ENCODE results near the gene ABI3BP. TPM values are rescaled to one million over a fixed set of nuclear protein-coding genes. Genes with fewer than 3 reads are reported as not detected.

The ABI3BP gene
- total RNA-seq, 1 experiment from 2014 or later: 23.4 TPM

GRCh38 chr3:100813828-100814227 lies 179.4 kb downstream of the ABI3BP start:
- no peaks in the 10 kb centered on the region for H3K79me2 ChIP-seq (ENCODE audit: low read length)
- H3K27me3 ChIP-seq (ENCODE audit: low read length): no peaks in the 10 kb centered on the region
- no peaks in the 10 kb centered on the region for H4K20me1 ChIP-seq (ENCODE audit: low read length)
- ChIA-PET POLR2A (ENCODE audit: unreplicated experiment) (no interaction called here), CTCF (interaction anchor here (0.6 kb wide), 1 partner anchor 382 kb away, joined by 3 read pairs; no protein-coding TSS in a partner anchor)
- DNase-seq (peak; percentile 8), ATAC-seq (no peak)
- H3F3A ChIP-seq (ENCODE audit: low read length, unreplicated experiment): no peaks in the 10 kb centered on the region
- intact Hi-C loops (cut with micrococcal nuclease): loop anchor here (10.0 kb wide), 1 partner anchor 61 kb away; no protein-coding TSS in a partner anchor
- no peaks in the 10 kb centered on the region for H3K9me3 ChIP-seq (ENCODE audit: low read length)
- TF ChIP-seq CTCF (conservative IDR thresholded peaks at IDR 0.05; ENCODE audit: low read depth, low read length) (no peak), EZH2 (IDR thresholded peaks at IDR 0.05; ENCODE audit: low read length, unreplicated experiment) (no peak), EZH2phosphoT487 (IDR thresholded peaks at IDR 0.05; ENCODE audit: borderline replicate concordance, low read length) (no peak)
- H3K9me2 ChIP-seq (replicated peaks; ENCODE audit: low read length): no peaks in the 10 kb centered on the region
- no peaks in the 10 kb centered on the region for H3K36me3 ChIP-seq (ENCODE audit: low read depth, low read length)
- no peak overlapping the region for H3K4me3 ChIP-seq (ENCODE audit: low read length)
- BruUV-seq (replicated peaks): no TSS peak
- H2AFZ ChIP-seq (ENCODE audit: low read length): no peak overlapping the region
- H3K27ac ChIP-seq (ENCODE audit: low read length): no peak overlapping the region
- no peak overlapping the region for H3K9ac ChIP-seq (ENCODE audit: low read length)
- H3K4me2 ChIP-seq (ENCODE audit: low read length): no peak overlapping the region
- peaks cover 3% of the 10 kb centered on the region; the same call in 1 of the 2 replicates for H3K4me1 ChIP-seq (ENCODE audit: insufficient read depth, low read length)

- no peak for DNase-seq
- ChIA-PET POLR2A (ENCODE audit: unreplicated experiment) (interaction anchor here (0.5 kb wide), 1 partner anchor 764 kb away, joined by 5 read pairs; no protein-coding TSS in a partner anchor), CTCF (no interaction called here)
- ATAC-seq: no peak
- Histone ChIP-seq H3K36me3 (ENCODE audit: low read depth, low read length) (no peaks in the 10 kb centered on the region), H3K4me2 (ENCODE audit: low read length) (no peak overlapping the region), H3K9me3 (ENCODE audit: low read length) (no peaks in the 10 kb centered on the region), H3K27me3 (ENCODE audit: low read length) (no peaks in the 10 kb centered on the region), H3K9me2 (replicated peaks; ENCODE audit: low read length) (no peaks in the 10 kb centered on the region), H3K4me1 (ENCODE audit: insufficient read depth, low read length) (no peaks in the 10 kb centered on the region), H3F3A (ENCODE audit: low read length, unreplicated experiment) (no peaks in the 10 kb centered on the region), H3K27ac (ENCODE audit: low read length) (no peak overlapping the region), H3K4me3 (ENCODE audit: low read length) (no peak overlapping the region), H3K9ac (ENCODE audit: low read length) (no peak overlapping the region), H4K20me1 (ENCODE audit: low read length) (no peaks in the 10 kb centered on the region), H3K79me2 (ENCODE audit: low read length) (no peaks in the 10 kb centered on the region), H2AFZ (ENCODE audit: low read length) (no peak overlapping the region)
- TF ChIP-seq EZH2 (IDR thresholded peaks at IDR 0.05; ENCODE audit: low read length, unreplicated experiment): no peak
- TF ChIP-seq EZH2phosphoT487 (IDR thresholded peaks at IDR 0.05; ENCODE audit: borderline replicate concordance, low read length): no peak
- no peak for TF ChIP-seq CTCF (conservative IDR thresholded peaks at IDR 0.05; ENCODE audit: low read depth, low read length)
- intact Hi-C loops (cut with micrococcal nuclease): loop anchor here (10.0 kb wide), 1 partner anchor 63 kb away; no protein-coding TSS in a partner anchor
- no TSS peak for BruUV-seq (replicated peaks)
Measured at GRCh38 chr3:100811779-100812507, 181.3 kb downstream of the ABI3BP start.

- H4K20me1 ChIP-seq (ENCODE audit: low read length): no peaks in the 10 kb centered on the region
- no TSS peak for BruUV-seq (replicated peaks)
- no peaks in the 10 kb centered on the region for H3F3A ChIP-seq (ENCODE audit: low read length, unreplicated experiment)
- H3K4me2 ChIP-seq (ENCODE audit: low read length): no peak overlapping the region
- DNase-seq: no peak
- H3K36me3 ChIP-seq (ENCODE audit: low read depth, low read length): no peaks in the 10 kb centered on the region
- H3K79me2 ChIP-seq (ENCODE audit: low read length): no peaks in the 10 kb centered on the region
- ATAC-seq: no peak; the same call in 1 of the 2 replicates
- H3K9ac ChIP-seq (ENCODE audit: low read length): no peak overlapping the region
- H3K4me1 ChIP-seq (ENCODE audit: insufficient read depth, low read length): no peaks in the 10 kb centered on the region
- ChIA-PET CTCF (no interaction called here), POLR2A (ENCODE audit: unreplicated experiment) (no interaction called here)
- no peaks in the 10 kb centered on the region for H3K9me2 ChIP-seq (replicated peaks; ENCODE audit: low read length)
- no peaks in the 10 kb centered on the region for H3K9me3 ChIP-seq (ENCODE audit: low read length)
- H3K4me3 ChIP-seq (ENCODE audit: low read length): no peak overlapping the region
- no peak overlapping the region for H2AFZ ChIP-seq (ENCODE audit: low read length)
- TF ChIP-seq CTCF (conservative IDR thresholded peaks at IDR 0.05; ENCODE audit: low read depth, low read length): no peak
- no peak overlapping the region for H3K27ac ChIP-seq (ENCODE audit: low read length)
- no peaks in the 10 kb centered on the region for H3K27me3 ChIP-seq (ENCODE audit: low read length)
- intact Hi-C loops (cut with micrococcal nuclease): loop anchor here (10.0 kb wide), 1 partner anchor 64 kb away; no protein-coding TSS in a partner anchor
Measured at GRCh38 chr3:100810671-100811070, 182.6 kb downstream of the ABI3BP start.
